ENCODE results near the gene PGAM2. TPM values are rescaled to one million over a fixed set of nuclear protein-coding genes. Genes with fewer than 3 reads are reported as not detected.

PGAM2 gene
- polyA plus RNA-seq, 2 of the 4 experiments (the other 2 are of a cell fraction), result not detected

DNA sequence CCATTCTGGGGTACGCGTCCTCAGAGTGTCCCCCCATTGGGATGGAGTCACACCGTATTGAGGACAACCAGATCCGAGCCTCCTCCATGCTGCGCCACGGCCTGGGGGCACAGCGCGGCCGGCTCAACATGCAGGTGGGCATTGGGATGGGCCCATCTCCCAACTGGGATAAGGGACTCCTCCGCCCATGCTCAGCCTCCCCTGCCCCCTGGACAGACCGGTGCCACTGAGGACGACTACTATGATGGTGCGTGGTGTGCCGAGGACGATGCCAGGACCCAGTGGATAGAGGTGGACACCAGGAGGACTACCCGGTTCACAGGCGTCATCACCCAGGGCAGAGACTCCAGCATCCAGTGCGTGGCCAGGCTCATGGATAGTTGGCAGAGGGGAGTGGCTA lies 44.6 kb upstream of the PGAM2 start:
- no peak for FAIRE-seq
- ATAC-seq, result no peak
- TF ChIP-seq MYC (IDR thresholded peaks at IDR 0.05; ENCODE audit: borderline replicate concordance, low read length) (no peak), JUN (IDR thresholded peaks at IDR 0.05) (no peak), KDM5A (IDR thresholded peaks at IDR 0.05) (no peak), RARB (CRISPR knock-in tag; IDR thresholded peaks at IDR 0.05) (no peak), KDM1A (IDR thresholded peaks at IDR 0.05; ENCODE audit: low read depth) (no peak), MAFK (IDR thresholded peaks at IDR 0.05; ENCODE audit: partially characterized antibody) (no peak), EHMT2 (IDR thresholded peaks at IDR 0.05; ENCODE audit: low read depth) (no peak), JUNB (IDR thresholded peaks at IDR 0.05) (no peak), ZSCAN20 (CRISPR knock-in tag; IDR thresholded peaks at IDR 0.05) (no peak), ATOH8 (CRISPR knock-in tag; IDR thresholded peaks at IDR 0.05; ENCODE audit: low read depth) (no peak), GATA3 (IDR thresholded peaks at IDR 0.05; ENCODE audit: borderline replicate concordance) (no peak), ELK1 (IDR thresholded peaks at IDR 0.05; ENCODE audit: low read depth, low read length) (no peak), FOXS1 (CRISPR knock-in tag; IDR thresholded peaks at IDR 0.05) (no peak), SREBF2 (IDR thresholded peaks at IDR 0.05) (no peak), EHF (CRISPR knock-in tag; IDR thresholded peaks at IDR 0.05) (no peak), ZNF302 (CRISPR knock-in tag; IDR thresholded peaks at IDR 0.05) (no peak), HMGXB4 (CRISPR knock-in tag; IDR thresholded peaks at IDR 0.05; ENCODE audit: borderline replicate concordance) (no peak), RCOR1 (IDR thresholded peaks at IDR 0.05; ENCODE audit: low read depth, low read length) (no peak), HES2 (IDR thresholded peaks at IDR 0.05) (no peak), PHF8 (IDR thresholded peaks at IDR 0.05; ENCODE audit: borderline replicate concordance, low read depth) (no peak)
- Histone ChIP-seq H3K9me3 (no peaks in the 10 kb centered on the region), H3K4me3 (no peak overlapping the region), H3K4me2 (no peak overlapping the region), H3K27ac (no peak overlapping the region), H3K4me1 (peaks cover 9% of the 10 kb centered on the region; the same call in 1 of the 3 replicates)
- no peak for DNase-seq (ENCODE audit: low read depth in 1 of 2, low spot score in 1 of 2)
- ChIA-PET CTCF (interaction anchor here (0.9 kb wide), 1 partner anchor 25 kb away, joined by 3 read pairs; no protein-coding TSS in a partner anchor), POLR2A (no interaction called here)
- 82% methylated on average over 10 of the region's 18 CpGs for WGBS (ENCODE audit: missing lambda C conversion rate)

- Histone ChIP-seq H3K9me3 (no peaks in the 10 kb centered on the region), H3K4me2 (no peak overlapping the region), H3K27ac (no peak overlapping the region), H3K4me3 (no peak overlapping the region), H3K4me1 (peaks cover 13% of the 10 kb centered on the region; the same call in 1 of the 3 replicates)
- FAIRE-seq (no peak), DNase-seq (ENCODE audit: low read depth in 1 of 2, low spot score in 1 of 2) (no peak), ATAC-seq (peak in 1 of 2 experiments; percentile 8; a peak in 1 of 6 replicates)
- TF ChIP-seq USF2 (IDR thresholded peaks at IDR 0.05) (no peak), TP53 (CRISPR knock-in tag; IDR thresholded peaks at IDR 0.05) (no peak), CBX8 (IDR thresholded peaks at IDR 0.05) (no peak), KDM5A (IDR thresholded peaks at IDR 0.05) (no peak), ATOH8 (CRISPR knock-in tag; IDR thresholded peaks at IDR 0.05; ENCODE audit: low read depth) (no peak), HOXA7 (CRISPR knock-in tag; IDR thresholded peaks at IDR 0.05) (no peak), SMC3 (IDR thresholded peaks at IDR 0.05) (no peak), SREBF2 (IDR thresholded peaks at IDR 0.05) (no peak), POLR2A (IDR thresholded peaks at IDR 0.05; ENCODE audit: low read length) (no peak), TFCP2L1 (CRISPR knock-in tag; IDR thresholded peaks at IDR 0.05) (no peak), MAX (IDR thresholded peaks at IDR 0.05) (no peak), POLR2AphosphoS2 (conservative IDR thresholded peaks at IDR 0.05; ENCODE audit: low read length) (no peak), CEBPB (IDR thresholded peaks at IDR 0.05) (no peak), HES2 (IDR thresholded peaks at IDR 0.05) (no peak)
- POLR2A ChIA-PET, result no interaction called here
- CTCF ChIA-PET, result no interaction called here
- 76% methylated on average over 12 of the region's 21 CpGs for whole genome bisulfite sequencing (ENCODE audit: missing lambda C conversion rate)
Observed at GRCh38 chr7:44108768-44109750, 43.7 kb upstream of the PGAM2 start.
